SK-N-SH (cell line): ENCODE measurements around the gene SAP30. TPM values are rescaled to one million over a fixed set of nuclear protein-coding genes. Genes with fewer than 3 reads are reported as not detected.

Experiments used
- CTCF ChIA-PET: fragments of 300-600, 350-600 bp; formaldehyde crosslinking; extraction: SDS; loops from one replicate; lab custom pipeline; 2021; lab: Yijun Ruan, JAX
- POLR2A ChIA-PET: fragments of 350-600 bp; sonication (Branson Sonifier 250); formaldehyde crosslinking; extraction: SDS; loops from one replicate; lab custom pipeline; 2020; ENCODE audit warnings: antibody characterized with exemption, inconsistent platforms; lab: Yijun Ruan, JAX
- DNase-seq: peaks from one replicate; pipeline ENCODE4 v3.0.0; 2012
- H2AFZ ChIP-seq: fragments of 200-600 bp; sonication (generic); 2 replicates; pipeline ENCODE4 v1.8.1; 2016; ENCODE audit warnings: antibody characterized with exemption, mild to moderate bottlenecking, low read depth
- H3F3A ChIP-seq: fragments of 200-600 bp; sonication (generic); replicated peaks from 2 replicates; pipeline ENCODE3; 2016; ENCODE audit warnings: antibody characterized with exemption, mild to moderate bottlenecking; ENCODE audit not compliant: insufficient read depth
- H3K27ac ChIP-seq, 2 experiments: fragments of 200-500 bp in 1 of 2; fragments of 200-600 bp in 1 of 2; sonication (Bioruptor generic) in 1 of 2; sonication (generic), shearing (Covaris generic) in 1 of 2; 2 replicates each; pipeline versions ENCODE4 v1.5.1 to v1.6.1; 2014 to 2016; ENCODE audit warnings: low read depth in 2 of 2, inconsistent platforms in 1 of 2, low read length in 1 of 2, mild to moderate bottlenecking in 1 of 2, mixed read lengths in 1 of 2
- H3K27me3 ChIP-seq: fragments of 200-600 bp; sonication (generic), shearing (Covaris generic); 2 replicates; pipeline ENCODE4 v1.6.1; 2016; ENCODE audit warnings: mixed run types; ENCODE audit not compliant: insufficient read depth
- H3K36me3 ChIP-seq, 2 experiments: fragments of 200-500 bp in 1 of 2; fragments of 200-600 bp in 1 of 2; sonication (Bioruptor generic) in 1 of 2; sonication (generic) in 1 of 2; replicated peaks in 1 of 2; 2 replicates each; pipeline versions ENCODE3 to v1.5.1; 2014 to 2016; ENCODE audit warnings: low read length in 1 of 2, mild to moderate bottlenecking in 1 of 2; ENCODE audit not compliant: insufficient read depth in 2 of 2, control insufficient read depth in 1 of 2
- H3K4me1 ChIP-seq, 2 experiments: fragments of 200-500 bp in 1 of 2; fragments of 200-600 bp in 1 of 2; sonication (Bioruptor generic) in 1 of 2; sonication (generic), shearing (Covaris generic) in 1 of 2; 2 replicates each; pipeline versions ENCODE4 v1.5.1 to v1.6.1; 2014 to 2016; ENCODE audit warnings: low read depth in 1 of 2, low read length in 1 of 2, mixed run types in 1 of 2; ENCODE audit not compliant: insufficient read depth in 2 of 2, control insufficient read depth in 1 of 2
- H3K4me2 ChIP-seq: fragments of 200-600 bp; sonication (generic), shearing (Covaris generic); 2 replicates; pipeline ENCODE4 v1.6.1; 2017; ENCODE audit warnings: mixed run types
- H3K4me3 ChIP-seq, 2 experiments: fragments of 200-500 bp in 1 of 2; fragments of 200-600 bp in 1 of 2; sonication (Bioruptor generic) in 1 of 2; sonication (generic), shearing (Covaris generic) in 1 of 2; 2 replicates each; pipeline versions ENCODE4 v1.5.1 to v1.8.1; 2014 to 2016; ENCODE audit warnings: low read depth in 2 of 2, inconsistent platforms in 1 of 2, low read length in 1 of 2, mild to moderate bottlenecking in 1 of 2, mixed read lengths in 1 of 2, moderate library complexity in 1 of 2
- H3K79me2 ChIP-seq: fragments of 200-600 bp; sonication (generic); 2 replicates; pipeline ENCODE4 v1.8.1; 2017; ENCODE audit warnings: mild to moderate bottlenecking; ENCODE audit not compliant: insufficient read depth
- H3K9ac ChIP-seq: fragments of 200-600 bp; sonication (generic); 2 replicates; pipeline ENCODE4 v1.6.1; 2017; ENCODE audit warnings: mixed run types
- H3K9me2 ChIP-seq: fragments of 200-600 bp; sonication (generic); 2 replicates; pipeline ENCODE4 v1.6.1; 2017; ENCODE audit warnings: mixed run types
- H3K9me3 ChIP-seq: fragments of 200-600 bp; sonication (generic); 2 replicates; pipeline ENCODE4 v1.6.1; 2017; ENCODE audit warnings: mixed run types, mild to moderate bottlenecking, moderate library complexity
- H4K20me1 ChIP-seq: fragments of 200-600 bp; sonication (generic); 2 replicates; pipeline ENCODE4 v1.6.1; 2017; ENCODE audit warnings: mild to moderate bottlenecking, mixed run types; ENCODE audit not compliant: insufficient read depth
- FOSL2 ChIP-seq: IDR thresholded peaks from 2 replicates; pipeline ENCODE4 v1.4.0; 2012; ENCODE audit warnings: low read depth, mild to moderate bottlenecking, moderate library complexity, borderline replicate concordance
- MXI1 ChIP-seq: IDR thresholded peaks from 2 replicates; pipeline ENCODE4 v1.6.1; 2012; ENCODE audit warnings: mild to moderate bottlenecking, low read depth, low read length, improper control_type of control experiment
- RFX5 ChIP-seq: IDR thresholded peaks from 2 replicates; pipeline ENCODE4 v1.6.1; 2012; ENCODE audit warnings: mild to moderate bottlenecking, improper control_type of control experiment, low read length
- TCF12 ChIP-seq: IDR thresholded peaks from 2 replicates; pipeline ENCODE4 v1.4.0; 2012
- WGBS: methylation state at CpG from one replicate; pipeline ENCODE4 v1.1.6; 2017; ENCODE audit warnings: low lambda C conversion rate; 5-methylcytosine and 5-hydroxymethylcytosine counted together
- polyA plus RNA-seq, 3 experiments: library from polyadenylated mRNA; depleted of rRNA; stranded (reverse); fragments of >200 nt; gene quantifications; 2 replicates each; pipeline ENCODE4 v1.2.3, GENCODE V29; 2012
- TF ChIP-seq, protein P1 (sequence below): IDR thresholded peaks from 2 replicates; pipeline ENCODE4; 2012
- TF ChIP-seq, protein P2 (sequence below): fragments of 200-600 bp; sonication (generic); IDR thresholded peaks from 2 replicates; pipeline ENCODE4 v1.6.1; 2017; ENCODE audit warnings: antibody characterized with exemption, mild to moderate bottlenecking, moderate library complexity

Gene SAP30
- polyA plus RNA-seq, 1 of the 3 experiments (the other 2 are of a cell fraction) = 19.0 TPM

GRCh38 chr4:173365359-173365996 is 5.3 kb upstream of the SAP30 start:
- 68% methylated on average over 2 of the region's 2 CpGs for WGBS
- no peak for DNase-seq
- Histone ChIP-seq H3K27me3 (no peaks in the 10 kb centered on the region), H3K9me2 (no peaks in the 10 kb centered on the region), H3K9ac (no peak overlapping the region), H4K20me1 (no peaks in the 10 kb centered on the region), H3K79me2 (peaks cover 6% of the 10 kb centered on the region; the same call in 1 of the 2 replicates), H3K4me1 (peaks cover 6 to 10% of the 10 kb centered on the region in 2 experiments; a peak in 3 of 4 replicates), H3K36me3 (no peaks in the 10 kb centered on the region), H3K4me2 (no peak overlapping the region), H3K9me3 (no peaks in the 10 kb centered on the region), H3K27ac (no peak overlapping the region), H2AFZ (no peak overlapping the region), H3K4me3 (no peak overlapping the region), H3F3A (peaks cover 25% of the 10 kb centered on the region)
- TF ChIP-seq, protein P1, sequence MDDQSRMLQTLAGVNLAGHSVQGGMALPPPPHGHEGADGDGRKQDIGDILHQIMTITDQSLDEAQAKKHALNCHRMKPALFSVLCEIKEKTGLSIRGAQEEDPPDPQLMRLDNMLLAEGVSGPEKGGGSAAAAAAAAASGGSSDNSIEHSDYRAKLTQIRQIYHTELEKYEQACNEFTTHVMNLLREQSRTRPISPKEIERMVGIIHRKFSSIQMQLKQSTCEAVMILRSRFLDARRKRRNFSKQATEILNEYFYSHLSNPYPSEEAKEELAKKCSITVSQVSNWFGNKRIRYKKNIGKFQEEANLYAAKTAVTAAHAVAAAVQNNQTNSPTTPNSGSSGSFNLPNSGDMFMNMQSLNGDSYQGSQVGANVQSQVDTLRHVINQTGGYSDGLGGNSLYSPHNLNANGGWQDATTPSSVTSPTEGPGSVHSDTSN = no peak
- TF ChIP-seq MXI1 (no peak), RFX5 (no peak)
- CTCF ChIA-PET = interaction anchor here (1.2 to 2.6 kb wide), 3 partner anchors 32 to 46 kb away, joined by 3 to 8 read pairs (median 3); no protein-coding TSS in a partner anchor
- POLR2A ChIA-PET = no interaction called here

DNA sequence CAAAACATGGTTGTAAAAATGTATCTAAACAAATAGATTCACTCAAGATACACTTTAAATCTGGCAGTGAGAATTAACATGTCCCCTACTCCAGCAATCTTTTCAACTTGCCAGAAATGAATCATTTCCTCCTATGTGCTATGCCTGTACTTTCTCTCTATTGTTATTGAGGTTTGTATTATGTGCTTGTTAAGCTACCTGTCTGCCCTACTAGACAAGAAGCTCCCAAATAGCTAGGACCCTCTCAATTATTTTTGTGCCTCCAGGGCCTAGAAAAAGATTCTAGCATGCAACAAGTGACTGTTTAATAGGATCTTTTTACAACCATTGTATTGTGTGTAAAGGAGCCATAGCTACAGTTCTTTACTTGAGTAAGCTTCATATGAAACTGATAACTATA is 3.5 kb upstream of the SAP30 start:
- Histone ChIP-seq H3F3A (peaks cover 32% of the 10 kb centered on the region), H3K9ac (no peak overlapping the region), H3K36me3 (no peaks in the 10 kb centered on the region), H3K27me3 (no peaks in the 10 kb centered on the region), H3K4me3 (peak overlapping the region in 1 of 2 experiments; percentile 8; a peak in 1 of 4 replicates), H4K20me1 (no peaks in the 10 kb centered on the region), H3K4me1 (peaks cover 6 to 8% of the 10 kb centered on the region in 2 experiments; a peak in 3 of 4 replicates), H3K79me2 (peaks cover 17% of the 10 kb centered on the region), H3K9me2 (no peaks in the 10 kb centered on the region), H2AFZ (peak overlapping the region; percentile 31; the same call in 1 of the 2 replicates), H3K27ac (peak overlapping the region; percentile 10 to 34; a peak in 3 of 4 replicates), H3K4me2 (peak overlapping the region; percentile 78), H3K9me3 (no peaks in the 10 kb centered on the region)
- no peak for DNase-seq
- ChIA-PET CTCF (interaction anchor here (1.1 to 3.7 kb wide), 6 partner anchors 12 to 140 kb away, joined by 3 to 17 read pairs (median 4); no protein-coding TSS in a partner anchor), POLR2A (interaction anchor here (1.8 kb wide), 1 partner anchor 33 kb away, joined by 12 read pairs; the partner anchor contains the start of gene HMGB2)
- TF ChIP-seq TCF12 (peak; percentile 64), FOSL2 (peak; percentile 35; the same call in 1 of the 2 replicates)
- TF ChIP-seq, protein P2, sequence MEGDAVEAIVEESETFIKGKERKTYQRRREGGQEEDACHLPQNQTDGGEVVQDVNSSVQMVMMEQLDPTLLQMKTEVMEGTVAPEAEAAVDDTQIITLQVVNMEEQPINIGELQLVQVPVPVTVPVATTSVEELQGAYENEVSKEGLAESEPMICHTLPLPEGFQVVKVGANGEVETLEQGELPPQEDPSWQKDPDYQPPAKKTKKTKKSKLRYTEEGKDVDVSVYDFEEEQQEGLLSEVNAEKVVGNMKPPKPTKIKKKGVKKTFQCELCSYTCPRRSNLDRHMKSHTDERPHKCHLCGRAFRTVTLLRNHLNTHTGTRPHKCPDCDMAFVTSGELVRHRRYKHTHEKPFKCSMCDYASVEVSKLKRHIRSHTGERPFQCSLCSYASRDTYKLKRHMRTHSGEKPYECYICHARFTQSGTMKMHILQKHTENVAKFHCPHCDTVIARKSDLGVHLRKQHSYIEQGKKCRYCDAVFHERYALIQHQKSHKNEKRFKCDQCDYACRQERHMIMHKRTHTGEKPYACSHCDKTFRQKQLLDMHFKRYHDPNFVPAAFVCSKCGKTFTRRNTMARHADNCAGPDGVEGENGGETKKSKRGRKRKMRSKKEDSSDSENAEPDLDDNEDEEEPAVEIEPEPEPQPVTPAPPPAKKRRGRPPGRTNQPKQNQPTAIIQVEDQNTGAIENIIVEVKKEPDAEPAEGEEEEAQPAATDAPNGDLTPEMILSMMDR = no peak
